Neural cell (in vitro differentiated cells): ENCODE results near the gene TXNRD3. TPM values are rescaled to one million over a fixed set of nuclear protein-coding genes. Genes with fewer than 3 reads are reported as not detected.

Experiments used
- H2AFZ ChIP-seq: fragments of 200-600, 300-800 bp; sonication (generic), shearing (Covaris generic); 2 replicates; pipeline ENCODE4 v1.6.0; 2014; ENCODE audit warnings: low read depth, mild to moderate bottlenecking, antibody characterized with exemption, low read length, moderate library complexity
- H3F3A ChIP-seq: fragments of 200-600 bp; shearing (Covaris generic); 2 replicates; pipeline ENCODE4 v1.6.1; 2016; ENCODE audit warnings: mild to moderate bottlenecking, moderate library complexity, mixed read lengths, antibody characterized with exemption, low read length; ENCODE audit not compliant: insufficient read depth, poor library complexity, severe bottlenecking
- H3K27ac ChIP-seq: fragments of 200-600, 300-800 bp; sonication (generic), shearing (Covaris generic); 2 replicates; pipeline ENCODE4 v1.5.1; 2014; ENCODE audit warnings: mild to moderate bottlenecking, low read length, moderate library complexity
- H3K27me3 ChIP-seq: fragments of 300-800, 200-600 bp; sonication (generic), shearing (Covaris generic); 2 replicates; pipeline ENCODE4 v1.6.0; 2014; ENCODE audit warnings: mild to moderate bottlenecking, low read depth, low read length, moderate library complexity; ENCODE audit not compliant: insufficient read depth
- H3K36me3 ChIP-seq: fragments of 300-800, 200-600 bp; sonication (generic), shearing (Covaris generic); 2 replicates; pipeline ENCODE4 v1.5.1; 2014; ENCODE audit warnings: mild to moderate bottlenecking, antibody characterized with exemption, low read length, moderate library complexity; ENCODE audit not compliant: insufficient read depth
- H3K4me2 ChIP-seq: fragments of 300-800, 200-600 bp; sonication (generic), shearing (Covaris generic); 2 replicates; pipeline ENCODE4 v1.6.0; 2014; ENCODE audit warnings: mild to moderate bottlenecking, low read length
- H3K4me3 ChIP-seq: fragments of 300-800, 200-600 bp; sonication (generic), shearing (Covaris generic); 2 replicates; pipeline ENCODE4 v1.5.1; 2014; ENCODE audit warnings: mild to moderate bottlenecking, low read length, moderate library complexity
- H3K79me2 ChIP-seq: fragments of 200-600 bp; shearing (Covaris generic); replicated peaks from 2 replicates; pipeline ENCODE4 v1.6.0; 2014; ENCODE audit warnings: mild to moderate bottlenecking, low read length, moderate library complexity; ENCODE audit not compliant: insufficient read depth
- H3K9ac ChIP-seq: fragments of 300-800, 200-600 bp; sonication (generic), shearing (Covaris generic); 2 replicates; pipeline ENCODE4 v1.6.1; 2016; ENCODE audit warnings: mild to moderate bottlenecking, low read length, mixed read lengths
- H3K9me2 ChIP-seq: fragments of 200-600 bp; shearing (Covaris generic); 2 replicates; pipeline ENCODE4 v1.6.1; 2016; ENCODE audit warnings: mild to moderate bottlenecking, low read length, mixed read lengths; ENCODE audit not compliant: insufficient read depth
- H3K9me3 ChIP-seq: fragments of 200-600, 300-800 bp; sonication (generic), shearing (Covaris generic); 2 replicates; pipeline ENCODE4 v1.6.1; 2016; ENCODE audit warnings: mild to moderate bottlenecking, mixed run types, low read length, moderate library complexity, mixed read lengths
- H4K20me1 ChIP-seq: fragments of 200-600 bp; shearing (Covaris generic); 2 replicates; pipeline ENCODE4 v1.6.1; 2016; ENCODE audit warnings: mild to moderate bottlenecking, mixed run types; ENCODE audit not compliant: insufficient read depth
- CTCF ChIP-seq: fragments of 450-650 bp; IDR thresholded peaks from 2 replicates; pipeline ENCODE4 v1.5.1; 2014; ENCODE audit warnings: antibody characterized with exemption, mild to moderate bottlenecking, moderate library complexity; ENCODE audit not compliant: poor library complexity, severe bottlenecking
- EP300 ChIP-seq: fragments of 450-650 bp; conservative IDR thresholded peaks from 2 replicates; pipeline ENCODE4 v1.6.1; 2014; ENCODE audit warnings: antibody characterized with exemption, mild to moderate bottlenecking, moderate library complexity; ENCODE audit not compliant: poor library complexity, severe bottlenecking
- EZH2 ChIP-seq: fragments of 200-600, 300-800 bp; shearing (Covaris generic), sonication (generic); IDR thresholded peaks from 2 replicates; pipeline ENCODE4 v1.6.1; 2014; ENCODE audit warnings: antibody characterized with exemption, low read length, borderline replicate concordance, mild to moderate bottlenecking; ENCODE audit not compliant: insufficient read depth, poor library complexity, severe bottlenecking
- MXI1 ChIP-seq: fragments of 450-650 bp; conservative IDR thresholded peaks from 2 replicates; pipeline ENCODE4 v1.6.1; 2014; ENCODE audit warnings: antibody characterized with exemption, mild to moderate bottlenecking; ENCODE audit not compliant: poor library complexity, severe bottlenecking
- POLR2AphosphoS5 ChIP-seq: IDR thresholded peaks from 2 replicates; pipeline ENCODE4 v1.6.1; 2012
- RAD21 ChIP-seq: fragments of 450-650 bp; conservative IDR thresholded peaks from 2 replicates; pipeline ENCODE4 v1.6.1; 2014; ENCODE audit warnings: antibody characterized with exemption, mild to moderate bottlenecking, moderate library complexity
- REST ChIP-seq: IDR thresholded peaks from 2 replicates; pipeline ENCODE4 v1.6.1; 2012; ENCODE audit warnings: borderline replicate concordance
- SMC3 ChIP-seq: fragments of 450-650 bp; conservative IDR thresholded peaks from 2 replicates; pipeline ENCODE4 v1.6.1; 2014; ENCODE audit warnings: antibody characterized with exemption, mild to moderate bottlenecking, moderate library complexity; ENCODE audit not compliant: poor library complexity
- TAF1 ChIP-seq: IDR thresholded peaks from 2 replicates; pipeline ENCODE4 v1.6.1; 2012; ENCODE audit warnings: low read depth
- polyA plus RNA-seq: library from polyadenylated mRNA; depleted of rRNA; stranded (reverse); fragments of >200 nt; gene quantifications from 2 replicates; pipeline ENCODE4 v1.2.3, GENCODE V29; 2014

Gene TXNRD3
- polyA plus RNA-seq, 1 donor from 2014 or later, result 2.2 TPM

DNA sequence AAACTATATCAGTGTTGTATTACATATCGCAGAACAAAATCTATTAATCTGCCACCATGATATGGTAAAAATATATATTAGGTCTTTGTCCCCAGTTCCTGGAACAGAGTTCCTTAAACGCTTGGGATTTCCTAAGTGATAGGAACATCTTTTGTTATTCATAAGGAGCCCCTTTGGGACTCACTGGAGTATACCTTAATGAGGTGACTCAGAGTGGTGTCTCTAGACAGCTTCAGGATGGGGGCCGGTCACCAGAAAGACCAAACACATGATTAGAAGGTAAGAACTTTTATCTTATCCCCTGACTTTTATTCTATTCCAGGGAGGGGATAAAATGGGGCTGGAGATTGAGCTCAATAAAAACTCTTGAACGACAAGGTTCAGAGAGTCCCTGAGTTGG, 36.8 kb upstream of the TXNRD3 start:
- Histone ChIP-seq H4K20me1 (no peaks in the 10 kb centered on the region), H3K36me3 (no peaks in the 10 kb centered on the region), H3F3A (no peaks in the 10 kb centered on the region), H3K27ac (no peak overlapping the region), H3K79me2 (no peaks in the 10 kb centered on the region), H3K4me3 (no peak overlapping the region), H3K9me3 (no peaks in the 10 kb centered on the region), H3K27me3 (no peaks in the 10 kb centered on the region), H3K4me2 (no peak overlapping the region), H2AFZ (no peak overlapping the region), H3K9me2 (no peaks in the 10 kb centered on the region), H3K9ac (no peak overlapping the region)
- TF ChIP-seq RAD21, result no peak
- TF ChIP-seq SMC3, result no peak
- TF ChIP-seq POLR2AphosphoS5, result no peak
- no peak for TF ChIP-seq TAF1
- TF ChIP-seq EZH2, result no peak
- TF ChIP-seq MXI1, result no peak
- TF ChIP-seq CTCF, result no peak
- TF ChIP-seq REST, result no peak

GRCh38 chr3:126685493-126685892, 30.6 kb upstream of the TXNRD3 start:
- Histone ChIP-seq H3K27me3 (no peaks in the 10 kb centered on the region), H3K27ac (no peak overlapping the region), H3K9me2 (no peaks in the 10 kb centered on the region), H3K9me3 (no peaks in the 10 kb centered on the region), H3K9ac (no peak overlapping the region), H3K4me3 (no peak overlapping the region), H3K4me2 (no peak overlapping the region), H3F3A (no peaks in the 10 kb centered on the region), H2AFZ (no peak overlapping the region), H4K20me1 (no peaks in the 10 kb centered on the region), H3K79me2 (no peaks in the 10 kb centered on the region), H3K36me3 (no peaks in the 10 kb centered on the region)
- TF ChIP-seq EZH2 (no peak), POLR2AphosphoS5 (no peak), CTCF (no peak), REST (no peak), MXI1 (no peak), SMC3 (no peak), EP300 (no peak), TAF1 (no peak), RAD21 (no peak)
